Activated effector memory CD4-positive, alpha-beta T cell treated with Interleukin-2 at 50 U/mL for 16 hours (primary cell): ENCODE measurements around the gene HPS1.
A peak's percentile ranks its signal among the peaks of the same experiment; 100 is the strongest.

Source experiments
- DNase-seq: peaks from one replicate; pipeline ENCODE4 v3.0.0-alpha.2; 2020

The HPS1 gene

GRCh38 chr10:98446661-98447221 is at the start of gene HPS1:
TSS of gene HPS1 (minus strand) at chr10:98446935. CDS start at chr10:98443240, 3,695 bp downstream.
- DNase-seq, result peak; percentile 72

- no peak for DNase-seq
Observed at GRCh38 chr10:98492763-98493162, 46.0 kb upstream of the HPS1 start.

- no peak for DNase-seq
Observed at GRCh38 chr10:98489561-98490481, 43.1 kb upstream of the HPS1 start.

GRCh38 chr10:98488669-98489430 is 42.1 kb upstream of the HPS1 start:
- DNase-seq, result no peak

- no peak for DNase-seq
Observed at GRCh38 chr10:98487649-98488048, 40.9 kb upstream of the HPS1 start.

GRCh38 chr10:98486421-98486820 is 39.7 kb upstream of the HPS1 start:
- DNase-seq, result no peak

- DNase-seq, result no peak
Observed at GRCh38 chr10:98485959-98486358, 39.2 kb upstream of the HPS1 start.

- DNase-seq, result no peak
Observed at GRCh38 chr10:98483658-98484057, 36.9 kb upstream of the HPS1 start.

- DNase-seq, result no peak
Observed at GRCh38 chr10:98482096-98482495, 35.4 kb upstream of the HPS1 start.

GRCh38 chr10:98481404-98481945 is 34.7 kb upstream of the HPS1 start:
- DNase-seq, result no peak

GRCh38 chr10:98478430-98479222 is 31.9 kb upstream of the HPS1 start:
- no peak for DNase-seq

GRCh38 chr10:98477861-98478260 is 31.1 kb upstream of the HPS1 start:
- no peak for DNase-seq

- DNase-seq, result no peak
Observed at GRCh38 chr10:98474628-98475027, 27.9 kb upstream of the HPS1 start.

- DNase-seq, result no peak
Observed at GRCh38 chr10:98472196-98472595, 25.5 kb upstream of the HPS1 start.

- no peak for DNase-seq
Observed at GRCh38 chr10:98470850-98471249, 24.1 kb upstream of the HPS1 start.

GRCh38 chr10:98469001-98469931 is 22.5 kb upstream of the HPS1 start:
- no peak for DNase-seq

GRCh38 chr10:98467506-98468318 is 21.0 kb upstream of the HPS1 start:
- peak; percentile 42 for DNase-seq

- no peak for DNase-seq
Observed at GRCh38 chr10:98466861-98467505, 20.2 kb upstream of the HPS1 start.

GRCh38 chr10:98465866-98466265 is 19.1 kb upstream of the HPS1 start:
- no peak for DNase-seq
